Neural cell (in vitro differentiated cells): Measurements from ENCODE around the gene AGFG2.

Experiments
- CTCF ChIP-seq: fragments of 450-650 bp; IDR thresholded peaks from 2 replicates; pipeline ENCODE4 v1.5.1; 2014; ENCODE audit warnings: antibody characterized with exemption, mild to moderate bottlenecking, moderate library complexity; ENCODE audit not compliant: poor library complexity, severe bottlenecking
- EP300 ChIP-seq: fragments of 450-650 bp; conservative IDR thresholded peaks from 2 replicates; pipeline ENCODE4 v1.6.1; 2014; ENCODE audit warnings: antibody characterized with exemption, mild to moderate bottlenecking, moderate library complexity; ENCODE audit not compliant: poor library complexity, severe bottlenecking
- EZH2 ChIP-seq: fragments of 200-600, 300-800 bp; shearing (Covaris generic), sonication (generic); IDR thresholded peaks from 2 replicates; pipeline ENCODE4 v1.6.1; 2014; ENCODE audit warnings: antibody characterized with exemption, low read length, borderline replicate concordance, mild to moderate bottlenecking; ENCODE audit not compliant: insufficient read depth, poor library complexity, severe bottlenecking
- RAD21 ChIP-seq: fragments of 450-650 bp; conservative IDR thresholded peaks from 2 replicates; pipeline ENCODE4 v1.6.1; 2014; ENCODE audit warnings: antibody characterized with exemption, mild to moderate bottlenecking, moderate library complexity
- TAF1 ChIP-seq: IDR thresholded peaks from 2 replicates; pipeline ENCODE4 v1.6.1; 2012; ENCODE audit warnings: low read depth

- no peak for TF ChIP-seq RAD21
- TF ChIP-seq CTCF: no peak
- no peak for TF ChIP-seq EP300
- no peak for TF ChIP-seq TAF1
- TF ChIP-seq EZH2: no peak
Observed at GRCh38 chr7:100575206-100575631, 36.2 kb downstream of the AGFG2 start.
